HG02623 (cell line): ENCODE measurements around the gene OR2AE1.

Experiments
- ATAC-seq: cut with Tn5 transposase; IDR thresholded peaks from one replicate; pipeline ENCODE4 v1.9.1; 2021; ENCODE audit warnings: moderate library complexity; ENCODE audit not compliant: unreplicated experiment

Gene OR2AE1

DNA sequence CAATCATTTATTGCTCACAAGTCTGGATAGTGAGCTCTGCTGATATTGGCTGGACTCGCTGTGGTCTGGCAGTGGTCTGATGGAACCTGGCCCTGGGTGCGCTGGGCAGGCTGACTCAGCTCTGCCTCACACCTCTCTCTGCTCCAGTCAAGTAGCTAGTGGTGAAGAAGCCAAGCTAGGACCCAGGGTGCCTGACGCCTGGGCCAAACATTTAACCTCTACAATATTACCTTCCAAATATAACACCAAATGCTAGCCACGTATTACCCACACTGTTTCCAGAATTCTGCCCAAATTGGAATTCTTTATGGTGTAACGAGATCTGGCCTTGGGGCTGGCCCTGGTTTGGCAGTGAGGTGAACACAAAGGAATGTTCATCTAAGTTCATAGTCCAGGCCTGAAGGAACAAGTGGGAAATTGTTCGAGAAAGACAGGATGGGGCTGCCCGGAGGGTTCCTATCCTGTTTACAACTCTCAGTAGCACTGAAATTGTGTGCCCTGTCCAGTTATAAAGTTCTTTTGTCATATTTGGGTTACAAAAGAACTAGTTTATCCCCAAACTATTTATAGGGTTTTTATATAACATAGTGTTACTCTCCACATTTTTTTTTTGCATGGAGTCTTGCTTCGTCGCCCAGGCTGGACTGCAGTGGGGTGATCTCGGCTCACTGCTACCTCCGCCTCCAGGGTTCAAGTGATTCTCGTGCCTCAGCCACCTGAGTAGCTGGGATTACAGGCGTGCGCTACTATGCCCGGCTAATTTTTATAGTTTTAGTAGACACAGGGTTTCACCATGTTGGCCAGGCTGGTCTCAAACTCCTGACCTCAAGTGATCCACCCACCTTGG, 16.3 kb downstream of the OR2AE1 start:
- ATAC-seq = no peak

DNA sequence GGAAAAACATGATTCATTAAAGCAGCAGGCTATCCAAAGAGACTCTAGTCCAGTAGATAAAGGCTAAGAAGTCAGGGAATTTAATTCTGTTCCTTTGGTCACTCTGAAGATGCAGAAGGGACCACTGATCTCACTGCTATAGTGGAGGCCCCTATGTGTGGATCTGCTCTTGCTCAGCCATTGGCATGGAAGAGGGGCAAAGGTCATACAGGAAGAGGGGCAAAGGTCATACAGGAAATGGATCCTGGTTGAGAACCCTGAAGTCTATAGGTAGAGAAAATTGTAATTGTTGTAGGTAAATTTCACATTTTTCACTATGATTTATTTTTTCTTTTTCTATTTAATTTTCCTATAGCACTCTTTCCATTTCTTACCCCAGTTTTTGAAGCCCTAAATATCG, 21.6 kb downstream of the OR2AE1 start:
- ATAC-seq = no peak

DNA sequence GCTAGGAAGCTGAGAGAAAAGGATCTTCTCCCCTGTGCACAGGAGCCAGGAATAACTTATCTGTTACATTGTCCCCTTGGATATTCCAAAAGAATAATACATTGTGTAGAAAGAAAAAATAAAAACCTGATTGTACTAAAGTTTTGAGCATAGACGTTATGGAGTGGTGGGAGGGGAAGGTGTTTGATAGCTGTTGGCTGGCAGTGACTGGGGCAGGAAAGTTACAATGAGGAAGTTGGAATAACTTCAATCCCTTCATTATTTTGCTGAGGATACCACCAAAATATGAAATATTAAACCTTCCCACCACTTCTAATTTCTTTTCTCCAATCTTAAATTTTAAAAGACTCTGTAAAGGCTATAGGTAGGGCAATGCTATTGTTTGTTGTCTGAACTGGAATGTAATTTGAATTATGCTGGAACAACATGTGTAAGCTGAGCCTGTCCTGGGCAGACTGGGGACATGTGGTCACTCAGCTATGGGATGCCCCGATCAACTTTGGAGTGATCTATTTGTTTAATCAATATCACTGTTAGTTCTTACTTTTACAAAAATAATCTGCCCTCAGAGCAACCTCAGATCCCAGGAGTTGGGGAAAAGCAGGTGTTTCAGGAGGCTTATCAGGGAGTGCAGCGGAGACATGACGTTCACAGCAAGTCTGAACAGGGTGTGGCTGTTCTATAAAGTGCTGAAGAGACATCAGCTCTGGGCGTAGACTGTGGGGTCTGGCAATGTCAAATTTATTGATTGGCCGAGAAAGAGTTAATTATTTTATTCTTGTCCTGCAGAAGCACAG, 28.2 kb downstream of the OR2AE1 start:
- no peak for ATAC-seq

DNA sequence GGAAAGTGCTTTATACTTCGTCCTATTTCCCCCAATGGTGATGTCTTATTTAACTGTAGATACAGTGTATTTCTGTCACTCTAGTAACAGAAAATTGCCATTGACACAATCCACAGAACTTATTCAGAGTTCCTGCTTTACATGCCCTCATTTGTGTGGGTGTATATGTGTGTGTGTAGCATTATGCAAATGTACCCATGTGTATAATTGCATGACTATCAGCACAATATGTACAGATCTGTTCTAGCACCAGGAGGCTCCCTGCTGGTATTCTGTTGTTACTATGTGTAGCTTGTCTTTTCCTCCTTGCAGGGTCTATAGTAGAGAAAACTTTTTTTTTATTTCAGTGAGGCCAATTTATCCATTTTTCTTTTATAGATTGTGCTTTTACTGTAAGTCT, 32.5 kb downstream of the OR2AE1 start:
- no peak for ATAC-seq

DNA sequence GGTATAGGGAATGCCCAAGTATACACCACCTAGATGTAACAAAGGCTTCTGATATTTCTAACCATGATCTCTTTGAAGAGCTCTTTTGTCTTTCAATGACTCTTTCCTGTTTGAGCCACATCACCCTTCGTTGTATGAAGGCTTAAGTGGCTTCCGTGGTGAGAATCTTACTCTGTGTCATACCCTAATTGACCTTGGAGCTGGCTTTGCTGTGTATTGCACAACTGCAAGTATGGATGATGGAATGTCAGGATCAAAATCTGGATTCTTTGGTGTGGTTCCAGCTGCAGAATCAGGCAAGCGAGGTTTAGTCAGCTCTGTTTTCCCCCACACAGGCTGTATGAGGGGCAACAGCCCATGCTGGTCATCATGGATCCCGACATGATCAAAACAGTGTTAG, 33.0 kb downstream of the OR2AE1 start:
- ATAC-seq = no peak

DNA sequence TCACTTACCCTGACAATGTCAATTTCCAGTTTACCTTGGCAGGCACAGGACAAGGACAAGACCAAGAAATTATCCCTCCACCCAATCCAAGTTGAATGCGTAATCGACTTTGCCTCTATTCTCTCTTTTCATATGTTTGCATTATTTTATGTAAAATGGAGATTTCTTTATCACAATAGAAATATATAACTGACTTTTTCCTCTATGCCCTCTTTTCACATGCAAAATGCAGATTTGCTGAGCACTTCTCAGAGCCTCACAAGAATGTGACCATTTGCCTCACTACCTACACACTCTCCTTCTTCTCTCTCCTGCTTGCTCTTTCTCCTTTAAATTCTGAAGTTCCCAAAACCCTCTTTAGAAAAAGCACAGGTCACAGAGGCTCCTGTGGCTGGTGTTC, 33.9 kb downstream of the OR2AE1 start:
- ATAC-seq = no peak

DNA sequence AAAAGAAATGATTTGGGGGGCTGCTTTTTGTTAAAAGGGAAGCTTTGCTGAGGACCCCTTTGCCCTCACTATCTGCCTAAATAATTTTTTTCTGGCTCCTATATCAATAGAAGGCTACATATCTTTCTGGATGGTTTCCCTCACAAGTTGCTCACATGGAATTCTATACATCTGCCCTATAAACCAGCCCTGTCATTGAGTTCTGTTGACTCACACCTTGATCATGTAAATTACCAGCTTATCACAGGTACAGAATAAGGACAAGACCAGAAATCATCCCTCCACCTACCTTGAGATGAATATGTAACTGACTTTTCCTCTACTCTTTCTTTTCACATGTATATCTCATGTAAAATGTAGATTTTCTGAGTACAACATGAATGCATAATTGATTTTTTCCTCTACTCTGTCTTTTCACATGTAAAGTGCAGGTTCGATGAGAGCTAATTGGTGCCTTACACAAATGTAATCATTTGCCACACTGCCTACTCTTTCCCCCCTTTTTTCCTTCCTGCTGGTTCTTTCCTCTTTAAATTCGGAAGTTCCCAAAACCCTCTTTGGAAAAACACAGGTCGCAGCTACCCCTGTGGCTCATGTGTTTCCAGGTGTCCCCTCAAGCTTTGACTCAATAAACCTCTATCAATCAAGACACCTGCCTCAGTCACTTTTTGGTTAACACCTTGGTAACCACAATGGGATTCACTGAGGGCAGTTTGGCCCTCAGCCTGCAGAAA, 36.5 kb downstream of the OR2AE1 start:
- ATAC-seq = no peak

DNA sequence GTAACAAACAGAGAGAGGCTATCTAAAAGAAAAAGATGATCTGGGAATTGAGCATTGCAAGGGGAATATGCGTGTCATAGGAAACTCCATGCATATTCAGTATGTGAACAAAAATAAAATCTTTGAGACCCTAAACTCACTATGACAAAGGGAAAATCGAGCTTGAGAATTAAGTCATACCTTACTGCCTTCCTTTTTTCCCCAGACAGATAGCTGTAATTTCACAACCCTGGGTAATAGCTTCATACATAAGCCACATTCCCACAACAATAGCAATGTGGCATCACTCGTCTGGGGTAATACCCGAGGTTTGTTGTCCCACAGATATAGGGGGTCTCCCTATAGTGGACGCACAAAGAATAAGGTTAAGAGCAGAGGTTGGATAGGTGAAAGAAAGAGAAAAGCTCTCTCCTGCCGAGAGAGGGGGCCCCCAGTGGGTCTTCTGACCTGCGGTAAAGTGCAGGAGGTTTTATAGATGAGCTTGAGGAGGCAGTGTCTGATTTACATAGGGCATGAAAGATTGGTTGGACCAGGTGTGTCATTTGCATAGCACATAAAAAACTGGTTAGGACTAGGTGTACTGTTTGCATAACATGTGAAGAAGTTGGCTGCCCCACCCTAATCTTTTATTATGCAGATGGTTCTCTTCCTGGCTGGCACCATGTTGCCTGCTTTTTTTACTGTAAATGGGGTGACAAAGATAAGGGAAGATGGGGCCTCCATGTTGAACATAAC, 37.4 kb downstream of the OR2AE1 start:
- no peak for ATAC-seq

DNA sequence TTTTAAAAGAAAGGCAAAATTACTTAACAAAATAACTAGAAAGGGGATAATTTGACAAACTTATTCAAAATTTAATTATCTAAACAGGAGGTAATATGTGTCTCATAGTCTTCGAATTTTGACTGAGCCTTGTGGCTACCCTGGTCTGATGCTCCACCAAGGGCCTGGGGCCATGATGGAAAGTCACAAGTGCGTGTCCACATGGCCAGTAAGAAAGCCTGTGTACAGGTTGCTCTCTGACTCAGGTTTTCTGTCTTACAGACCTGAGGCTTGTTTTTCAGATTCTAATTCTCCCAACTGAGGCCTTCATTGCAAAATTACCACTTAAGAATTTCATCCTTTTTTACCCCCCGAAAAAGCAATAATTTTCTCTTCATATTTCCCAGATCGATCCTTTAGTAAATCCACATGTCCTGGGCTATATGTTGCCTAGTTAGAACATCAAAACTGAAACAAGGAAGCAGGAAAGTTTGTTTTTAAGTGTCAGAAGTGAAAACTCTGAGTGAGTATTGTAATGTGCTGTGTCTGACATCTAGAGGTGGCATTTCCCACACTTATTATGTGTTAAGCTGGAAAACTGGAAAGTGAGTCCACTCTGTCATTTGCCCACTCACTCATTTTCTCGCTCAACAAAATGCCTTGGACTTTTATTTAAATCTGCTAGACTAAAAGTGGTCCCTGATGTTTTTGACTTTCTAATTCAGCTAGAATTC, 39.0 kb downstream of the OR2AE1 start:
- ATAC-seq = peak; percentile 52

DNA sequence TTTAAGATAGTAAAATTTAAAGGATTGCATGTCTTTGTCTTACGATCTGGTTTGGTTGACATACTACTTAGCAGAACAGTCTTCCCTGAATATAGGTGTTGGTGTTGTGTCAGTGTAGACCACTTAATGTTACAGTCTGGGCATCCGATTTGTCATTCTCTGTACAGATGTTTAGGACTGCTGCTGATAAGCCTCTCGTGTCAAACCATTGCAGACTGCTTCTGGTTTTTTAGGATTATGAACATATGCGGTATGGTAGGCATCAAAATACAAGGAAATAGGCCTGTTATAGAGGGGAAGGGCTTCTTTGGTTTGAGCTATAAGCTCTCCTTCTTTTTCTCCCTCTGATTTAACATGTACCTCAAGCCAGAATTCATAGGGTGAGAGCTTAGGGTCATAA, 41.6 kb downstream of the OR2AE1 start:
- no peak for ATAC-seq

DNA sequence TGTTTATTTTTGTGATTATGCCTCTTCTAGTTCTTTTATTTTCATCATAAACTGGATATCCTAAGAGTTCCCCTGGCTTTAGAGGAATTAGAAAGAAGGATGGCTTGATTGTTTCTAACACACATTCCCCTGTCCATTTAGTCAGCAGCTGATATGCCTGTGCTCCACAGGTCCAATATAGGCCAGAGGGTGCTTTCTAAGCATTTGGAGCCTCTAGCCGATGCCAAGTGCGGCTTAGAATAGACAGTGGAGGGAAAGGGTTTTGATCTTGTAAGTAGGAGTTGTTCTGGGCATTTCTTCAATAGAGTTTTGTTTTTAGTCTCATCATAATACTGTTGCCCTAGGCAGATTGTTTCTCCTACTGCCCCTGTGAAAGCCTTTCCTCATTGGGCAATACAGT, 42.5 kb downstream of the OR2AE1 start:
- ATAC-seq = no peak

DNA sequence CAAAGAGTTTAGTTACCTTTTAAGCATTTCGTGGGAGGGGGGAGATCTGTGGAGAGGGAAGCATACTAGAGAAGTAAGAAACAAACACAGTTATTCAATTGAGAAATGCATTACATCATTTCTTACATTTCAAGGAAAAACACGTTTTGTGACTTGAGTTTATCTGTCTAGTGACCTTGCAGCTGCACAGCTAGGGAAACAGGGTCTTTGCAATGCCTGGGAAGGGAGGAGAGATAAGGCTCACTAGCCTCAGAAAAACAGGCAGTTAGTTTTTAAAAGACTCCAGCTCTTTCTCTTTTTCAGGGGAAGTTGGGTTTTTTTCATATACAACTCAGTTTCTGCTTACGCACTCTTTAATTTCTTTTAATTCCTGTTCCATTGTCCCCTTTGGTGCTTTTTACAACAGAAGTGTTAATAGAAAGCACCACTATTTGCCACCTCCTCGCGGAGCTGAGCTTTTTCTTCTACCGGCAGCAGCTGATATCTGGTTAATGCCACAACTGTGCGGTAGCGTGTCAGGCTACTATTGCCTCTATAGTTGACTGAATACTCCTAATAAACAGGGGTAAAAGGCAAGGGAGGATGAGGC, 43.5 kb downstream of the OR2AE1 start:
- no peak for ATAC-seq

DNA sequence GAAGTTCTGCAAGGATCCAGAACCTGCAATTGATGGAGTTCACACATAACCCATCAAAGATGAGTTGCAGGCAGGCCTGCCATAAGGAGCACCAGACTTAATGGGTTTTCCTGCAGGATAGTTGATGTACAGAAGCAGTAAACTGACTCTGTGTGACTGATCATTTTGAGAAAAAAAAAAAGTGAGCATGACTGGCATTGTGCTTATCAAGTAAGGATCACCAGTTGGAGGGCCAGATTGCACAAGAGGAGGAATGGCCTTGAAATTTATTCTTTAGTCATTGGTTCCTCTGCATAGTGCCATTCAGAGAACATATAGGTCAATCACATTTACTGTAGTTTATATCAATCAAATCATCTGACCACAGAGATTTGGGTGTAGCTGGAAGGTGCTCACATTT, 45.2 kb downstream of the OR2AE1 start:
- ATAC-seq = no peak

DNA sequence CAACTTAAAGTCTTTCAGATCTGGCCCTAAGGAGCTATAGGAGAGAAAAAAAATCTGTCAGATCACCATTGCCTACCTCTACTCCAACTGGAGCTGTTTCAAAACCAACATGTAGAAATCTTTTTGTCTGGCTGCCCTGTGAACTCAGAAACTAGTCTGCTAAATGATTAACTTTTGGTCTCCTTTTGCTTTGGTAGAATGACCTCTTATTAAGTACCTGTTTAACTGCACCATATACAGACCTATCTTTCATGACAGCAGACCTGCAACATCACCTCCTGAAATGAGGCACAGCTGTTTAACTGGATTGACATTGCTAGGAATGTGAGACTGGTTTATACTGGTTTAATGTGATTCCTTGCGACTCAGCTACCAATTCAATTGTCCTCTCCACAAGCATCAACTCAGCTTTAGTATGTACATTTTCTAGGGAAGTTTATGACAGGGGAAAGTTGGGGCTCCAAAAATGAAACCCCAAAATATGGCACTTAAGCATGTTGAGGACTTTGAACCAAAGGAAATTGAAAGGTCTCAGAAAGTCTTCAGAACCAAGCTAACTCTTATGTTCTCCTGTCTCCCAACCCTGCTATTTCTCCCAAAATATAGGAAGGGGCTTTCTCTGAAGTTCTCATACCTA, 47.2 kb downstream of the OR2AE1 start:
- ATAC-seq = no peak

DNA sequence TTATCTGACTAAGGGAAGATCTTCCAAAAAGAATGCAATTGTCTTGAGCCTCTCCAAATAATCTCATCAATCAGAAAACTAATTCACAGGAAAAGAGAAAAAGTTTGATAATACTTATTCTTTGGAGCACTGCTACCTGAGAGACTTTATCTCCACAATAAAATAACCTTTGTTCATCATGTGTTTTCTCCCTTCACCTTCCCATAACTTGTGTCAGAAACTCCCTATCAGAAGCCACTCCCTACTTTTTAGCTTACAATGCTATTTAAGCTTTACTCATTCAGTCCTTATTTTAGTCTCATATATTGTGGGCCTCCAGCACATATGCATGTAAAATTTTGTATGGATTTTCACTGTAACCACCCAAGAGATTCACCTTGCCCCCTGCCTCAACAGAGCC, 48.0 kb downstream of the OR2AE1 start:
- no peak for ATAC-seq

DNA sequence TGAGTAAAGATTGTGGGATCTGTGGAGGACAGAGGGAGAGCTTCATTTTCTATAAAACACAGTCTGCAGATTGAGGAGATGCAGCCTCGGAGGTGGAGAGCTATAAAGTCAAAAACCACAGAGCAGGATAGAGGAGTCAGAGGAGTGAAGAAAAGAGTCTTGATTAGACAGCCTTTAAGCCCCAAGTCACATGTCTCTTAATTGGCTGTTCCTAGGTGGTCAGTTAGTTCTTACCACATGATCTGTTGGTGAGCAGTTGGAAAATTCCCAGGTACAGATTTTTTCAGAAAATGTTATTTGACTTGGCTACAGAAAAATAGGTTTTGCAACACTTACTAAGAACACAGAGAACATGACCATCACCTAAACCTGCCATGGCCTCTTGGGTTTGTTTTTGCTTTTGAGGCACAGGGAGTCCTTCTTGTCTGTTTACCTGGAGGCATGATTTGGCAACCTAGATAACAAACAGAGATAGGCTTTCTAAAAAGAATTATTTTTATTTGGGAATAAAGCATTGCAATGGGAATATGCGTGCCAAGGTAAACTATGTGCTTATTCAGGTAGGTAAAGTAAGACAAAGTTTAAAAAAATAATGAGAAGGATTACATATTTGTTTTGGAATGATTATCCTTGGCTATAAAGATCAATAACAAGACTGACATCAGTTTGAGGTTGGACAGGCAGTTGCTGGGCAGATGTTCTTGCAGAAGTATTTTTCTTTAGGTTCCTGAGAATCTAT, 49.6 kb downstream of the OR2AE1 start:
- no peak for ATAC-seq
